Prostate gland (tissue), 2 donors: ENCODE data around the gene DYNC1I1.

Source experiments
- POLR2A ChIP-seq: fragments of 450-650 bp; IDR thresholded peaks from one replicate; pipeline ENCODE4 v1.6.1; 2016; ENCODE audit warnings: antibody characterized with exemption, mild to moderate bottlenecking
- POLR2AphosphoS5 ChIP-seq: sonication (generic); formaldehyde crosslinking; IDR thresholded peaks from one replicate; pipeline ENCODE4 v1.6.1; 2017; ENCODE audit warnings: antibody characterized with exemption
- TF ChIP-seq, protein P1 (sequence below), 4 experiments: fragments of 200-600 bp in 2 of 4; fragments of 450-650 bp in 2 of 4; sonication (generic) in 2 of 4; IDR thresholded peaks; 1 replicate in 3 of 4; 2 replicates in 1 of 4; pipeline ENCODE4 v1.5.1; 2016 to 2019; ENCODE audit warnings: antibody characterized with exemption in 4 of 4, mild to moderate bottlenecking in 2 of 4, moderate library complexity in 2 of 4

DNA sequence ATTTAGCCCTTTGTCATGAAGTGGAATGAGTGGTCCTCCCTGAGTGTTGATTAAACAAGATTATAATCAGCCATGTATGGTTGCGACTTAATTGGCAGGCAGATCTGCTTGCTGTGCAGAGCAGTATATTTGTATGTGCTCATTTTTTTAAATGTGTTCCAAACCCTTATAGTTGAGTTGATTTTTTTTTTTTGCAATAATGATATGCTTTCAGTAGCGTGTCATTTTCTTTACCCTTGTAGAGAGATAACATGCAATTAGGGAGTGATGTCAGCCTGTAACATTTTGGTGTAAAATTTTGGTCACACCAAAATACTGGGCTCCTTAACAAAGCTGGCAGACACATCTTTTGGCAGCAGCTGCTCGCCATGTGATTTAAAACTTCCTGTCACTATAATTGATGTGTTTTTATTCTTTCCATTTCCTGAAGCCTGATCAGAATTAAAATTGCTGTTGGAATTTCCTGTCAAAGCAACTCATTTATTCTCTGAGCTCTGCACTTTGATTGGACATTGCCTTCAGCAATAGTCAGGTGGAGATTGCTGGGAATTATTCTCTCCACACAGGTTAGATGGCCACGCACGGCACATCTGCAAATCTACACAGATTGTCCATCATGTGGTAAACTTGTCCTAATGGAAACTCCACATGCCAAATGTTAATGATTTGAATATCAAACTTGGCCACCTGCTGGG lies 125.3 kb downstream of the DYNC1I1 start:
- TF ChIP-seq, protein P1, sequence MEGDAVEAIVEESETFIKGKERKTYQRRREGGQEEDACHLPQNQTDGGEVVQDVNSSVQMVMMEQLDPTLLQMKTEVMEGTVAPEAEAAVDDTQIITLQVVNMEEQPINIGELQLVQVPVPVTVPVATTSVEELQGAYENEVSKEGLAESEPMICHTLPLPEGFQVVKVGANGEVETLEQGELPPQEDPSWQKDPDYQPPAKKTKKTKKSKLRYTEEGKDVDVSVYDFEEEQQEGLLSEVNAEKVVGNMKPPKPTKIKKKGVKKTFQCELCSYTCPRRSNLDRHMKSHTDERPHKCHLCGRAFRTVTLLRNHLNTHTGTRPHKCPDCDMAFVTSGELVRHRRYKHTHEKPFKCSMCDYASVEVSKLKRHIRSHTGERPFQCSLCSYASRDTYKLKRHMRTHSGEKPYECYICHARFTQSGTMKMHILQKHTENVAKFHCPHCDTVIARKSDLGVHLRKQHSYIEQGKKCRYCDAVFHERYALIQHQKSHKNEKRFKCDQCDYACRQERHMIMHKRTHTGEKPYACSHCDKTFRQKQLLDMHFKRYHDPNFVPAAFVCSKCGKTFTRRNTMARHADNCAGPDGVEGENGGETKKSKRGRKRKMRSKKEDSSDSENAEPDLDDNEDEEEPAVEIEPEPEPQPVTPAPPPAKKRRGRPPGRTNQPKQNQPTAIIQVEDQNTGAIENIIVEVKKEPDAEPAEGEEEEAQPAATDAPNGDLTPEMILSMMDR (IDR thresholded peaks at IDR 0.05): no peak
- TF ChIP-seq POLR2AphosphoS5: no peak
- TF ChIP-seq POLR2A: no peak
